Measurements from ENCODE around the gene COL23A1.
A peak's percentile ranks its signal among the peaks of the same experiment; 100 is the strongest.

The COL23A1 gene

GRCh38 chr5:178626484-178627258 is 36.5 kb upstream of the COL23A1 start, which contains the start of gene CLK4:
Gene CLK4, minus strand, starts transcription at chr5:178627050. Its CDS starts 3,634 bp downstream, at chr5:178623416.
- DNase-seq (ENCODE audit: low read depth): peak; percentile 75
- H3K4me3 ChIP-seq (ENCODE audit: low read length): peak within 1 kb of the TSS; percentile 77
- TF ChIP-seq CTCF (conservative IDR thresholded peaks at IDR 0.05; ENCODE audit: low read depth, low read length): no peak

GRCh38 chr5:178625679-178626483 is 35.7 kb upstream of the COL23A1 start:
- no peak for TF ChIP-seq CTCF (conservative IDR thresholded peaks at IDR 0.05; ENCODE audit: low read depth, low read length)
- H3K4me3 ChIP-seq (ENCODE audit: low read length): peak overlapping the region; percentile 77
- DNase-seq (ENCODE audit: low read depth): no peak

GRCh38 chr5:178624631-178625546 is 34.7 kb upstream of the COL23A1 start:
- TF ChIP-seq CTCF (conservative IDR thresholded peaks at IDR 0.05; ENCODE audit: low read depth, low read length): no peak
- DNase-seq (ENCODE audit: low read depth): no peak
- peak overlapping the region; percentile 77 for H3K4me3 ChIP-seq (ENCODE audit: low read length)

- no peak for TF ChIP-seq CTCF (conservative IDR thresholded peaks at IDR 0.05; ENCODE audit: low read depth, low read length)
- no peak for DNase-seq (ENCODE audit: low read depth)
Observed at GRCh38 chr5:178622679-178623247, 32.6 kb upstream of the COL23A1 start.

GRCh38 chr5:178619390-178619789 is 29.2 kb upstream of the COL23A1 start:
- H3K4me3 ChIP-seq (ENCODE audit: low read length): no peak overlapping the region
- DNase-seq (ENCODE audit: low read depth): no peak
- TF ChIP-seq CTCF (conservative IDR thresholded peaks at IDR 0.05; ENCODE audit: low read depth, low read length): no peak

More at GRCh38 chr5:178622679-178623247, 32.6 kb upstream of the COL23A1 start:
- no peak overlapping the region for H3K4me3 ChIP-seq (ENCODE audit: low read length)

- TF ChIP-seq CTCF (conservative IDR thresholded peaks at IDR 0.05; ENCODE audit: low read depth, low read length): no peak
- H3K4me3 ChIP-seq (ENCODE audit: low read length): no peak overlapping the region
- no peak for DNase-seq (ENCODE audit: low read depth)
Observed at GRCh38 chr5:178612299-178612698, 22.1 kb upstream of the COL23A1 start.
